ENCODE data around the gene ADCY4.

Gene ADCY4

GRCh38 chr14:24283796-24284460 lies 50.9 kb downstream of the ADCY4 start:
- Histone ChIP-seq H3K36me3 (ENCODE audit: control insufficient read depth, insufficient read depth, low read length) (no peaks in the 10 kb centered on the region), H3K4me3 (ENCODE audit: low read depth, low read length) (no peak overlapping the region), H3K4me1 (ENCODE audit: control insufficient read depth, insufficient read depth, low read length) (no peaks in the 10 kb centered on the region), H3K9me3 (ENCODE audit: control insufficient read depth, insufficient read depth, low read length) (no peaks in the 10 kb centered on the region), H3K9ac (ENCODE audit: low read depth, low read length) (no peak overlapping the region), H3K27me3 (ENCODE audit: control insufficient read depth, insufficient read depth, low read length) (no peaks in the 10 kb centered on the region)

GRCh38 chr14:24282736-24283135 lies 52.1 kb downstream of the ADCY4 start:
- no peak overlapping the region for H3K9ac ChIP-seq (ENCODE audit: low read depth, low read length)
- no peaks in the 10 kb centered on the region for H3K36me3 ChIP-seq (ENCODE audit: control insufficient read depth, insufficient read depth, low read length)
- H3K4me3 ChIP-seq (ENCODE audit: low read depth, low read length), result no peak overlapping the region
- H3K27me3 ChIP-seq (ENCODE audit: control insufficient read depth, insufficient read depth, low read length), result no peaks in the 10 kb centered on the region
- no peaks in the 10 kb centered on the region for H3K4me1 ChIP-seq (ENCODE audit: control insufficient read depth, insufficient read depth, low read length)
- H3K9me3 ChIP-seq (ENCODE audit: control insufficient read depth, insufficient read depth, low read length), result no peaks in the 10 kb centered on the region

- Histone ChIP-seq H3K27me3 (ENCODE audit: control insufficient read depth, insufficient read depth, low read length) (no peaks in the 10 kb centered on the region), H3K4me1 (ENCODE audit: control insufficient read depth, insufficient read depth, low read length) (no peaks in the 10 kb centered on the region), H3K9ac (ENCODE audit: low read depth, low read length) (no peak overlapping the region), H3K4me3 (ENCODE audit: low read depth, low read length) (no peak overlapping the region), H3K9me3 (ENCODE audit: control insufficient read depth, insufficient read depth, low read length) (no peaks in the 10 kb centered on the region), H3K36me3 (ENCODE audit: control insufficient read depth, insufficient read depth, low read length) (no peaks in the 10 kb centered on the region)
These were observed 53.2 kb downstream of the ADCY4 start for GRCh38 chr14:24281636-24282035.

- H3K9me3 ChIP-seq (ENCODE audit: control insufficient read depth, insufficient read depth, low read length), result no peaks in the 10 kb centered on the region
- no peak overlapping the region for H3K9ac ChIP-seq (ENCODE audit: low read depth, low read length)
- no peaks in the 10 kb centered on the region for H3K36me3 ChIP-seq (ENCODE audit: control insufficient read depth, insufficient read depth, low read length)
- H3K27me3 ChIP-seq (ENCODE audit: control insufficient read depth, insufficient read depth, low read length), result no peaks in the 10 kb centered on the region
- no peak overlapping the region for H3K4me3 ChIP-seq (ENCODE audit: low read depth, low read length)
- no peaks in the 10 kb centered on the region for H3K4me1 ChIP-seq (ENCODE audit: control insufficient read depth, insufficient read depth, low read length)
These were observed 53.9 kb downstream of the ADCY4 start for GRCh38 chr14:24280797-24281460.

- Histone ChIP-seq H3K27me3 (ENCODE audit: control insufficient read depth, insufficient read depth, low read length) (no peaks in the 10 kb centered on the region), H3K9ac (ENCODE audit: low read depth, low read length) (no peak overlapping the region), H3K4me3 (ENCODE audit: low read depth, low read length) (no peak overlapping the region), H3K9me3 (ENCODE audit: control insufficient read depth, insufficient read depth, low read length) (no peaks in the 10 kb centered on the region), H3K4me1 (ENCODE audit: control insufficient read depth, insufficient read depth, low read length) (no peaks in the 10 kb centered on the region), H3K36me3 (ENCODE audit: control insufficient read depth, insufficient read depth, low read length) (no peaks in the 10 kb centered on the region)
These were observed 55.3 kb downstream of the ADCY4 start for GRCh38 chr14:24279301-24280186.

GRCh38 chr14:24278424-24278823 lies 56.4 kb downstream of the ADCY4 start:
- no peaks in the 10 kb centered on the region for H3K36me3 ChIP-seq (ENCODE audit: control insufficient read depth, insufficient read depth, low read length)
- H3K9ac ChIP-seq (ENCODE audit: low read depth, low read length), result no peak overlapping the region
- H3K27me3 ChIP-seq (ENCODE audit: control insufficient read depth, insufficient read depth, low read length), result no peaks in the 10 kb centered on the region
- no peaks in the 10 kb centered on the region for H3K9me3 ChIP-seq (ENCODE audit: control insufficient read depth, insufficient read depth, low read length)
- no peaks in the 10 kb centered on the region for H3K4me1 ChIP-seq (ENCODE audit: control insufficient read depth, insufficient read depth, low read length)
- H3K4me3 ChIP-seq (ENCODE audit: low read depth, low read length), result no peak overlapping the region

- Histone ChIP-seq H3K9me3 (ENCODE audit: control insufficient read depth, insufficient read depth, low read length) (no peaks in the 10 kb centered on the region), H3K27me3 (ENCODE audit: control insufficient read depth, insufficient read depth, low read length) (no peaks in the 10 kb centered on the region), H3K4me1 (ENCODE audit: control insufficient read depth, insufficient read depth, low read length) (no peaks in the 10 kb centered on the region), H3K9ac (ENCODE audit: low read depth, low read length) (no peak overlapping the region), H3K36me3 (ENCODE audit: control insufficient read depth, insufficient read depth, low read length) (no peaks in the 10 kb centered on the region), H3K4me3 (ENCODE audit: low read depth, low read length) (no peak overlapping the region)
These were observed 57.1 kb downstream of the ADCY4 start for GRCh38 chr14:24277606-24278321.

- Histone ChIP-seq H3K27me3 (ENCODE audit: control insufficient read depth, insufficient read depth, low read length) (no peaks in the 10 kb centered on the region), H3K36me3 (ENCODE audit: control insufficient read depth, insufficient read depth, low read length) (no peaks in the 10 kb centered on the region), H3K9me3 (ENCODE audit: control insufficient read depth, insufficient read depth, low read length) (no peaks in the 10 kb centered on the region), H3K4me3 (ENCODE audit: low read depth, low read length) (no peak overlapping the region), H3K9ac (ENCODE audit: low read depth, low read length) (no peak overlapping the region), H3K4me1 (ENCODE audit: control insufficient read depth, insufficient read depth, low read length) (no peaks in the 10 kb centered on the region)
These were observed 57.8 kb downstream of the ADCY4 start for GRCh38 chr14:24277071-24277470.

- peaks cover 3% of the 10 kb centered on the region for H3K4me1 ChIP-seq (ENCODE audit: control insufficient read depth, insufficient read depth, low read length)
- peak overlapping the region; percentile 26 for H3K9ac ChIP-seq (ENCODE audit: low read depth, low read length)
- H3K9me3 ChIP-seq (ENCODE audit: control insufficient read depth, insufficient read depth, low read length), result no peaks in the 10 kb centered on the region
- no peaks in the 10 kb centered on the region for H3K27me3 ChIP-seq (ENCODE audit: control insufficient read depth, insufficient read depth, low read length)
- H3K4me3 ChIP-seq (ENCODE audit: low read depth, low read length), result no peak overlapping the region
- H3K36me3 ChIP-seq (ENCODE audit: control insufficient read depth, insufficient read depth, low read length), result no peaks in the 10 kb centered on the region
These were observed 60.7 kb downstream of the ADCY4 start for GRCh38 chr14:24274101-24274543.

GRCh38 chr14:24273422-24273998 lies 61.4 kb downstream of the ADCY4 start:
- H3K9ac ChIP-seq (ENCODE audit: low read depth, low read length), result no peak overlapping the region
- H3K4me3 ChIP-seq (ENCODE audit: low read depth, low read length), result no peak overlapping the region
- H3K9me3 ChIP-seq (ENCODE audit: control insufficient read depth, insufficient read depth, low read length), result no peaks in the 10 kb centered on the region
- H3K36me3 ChIP-seq (ENCODE audit: control insufficient read depth, insufficient read depth, low read length), result peaks cover 5% of the 10 kb centered on the region
- no peaks in the 10 kb centered on the region for H3K27me3 ChIP-seq (ENCODE audit: control insufficient read depth, insufficient read depth, low read length)
- H3K4me1 ChIP-seq (ENCODE audit: control insufficient read depth, insufficient read depth, low read length), result peaks cover 3% of the 10 kb centered on the region

GRCh38 chr14:24272467-24272866 lies 62.4 kb downstream of the ADCY4 start:
- H3K4me3 ChIP-seq (ENCODE audit: low read depth, low read length), result no peak overlapping the region
- peaks cover 3% of the 10 kb centered on the region for H3K4me1 ChIP-seq (ENCODE audit: control insufficient read depth, insufficient read depth, low read length)
- H3K27me3 ChIP-seq (ENCODE audit: control insufficient read depth, insufficient read depth, low read length), result no peaks in the 10 kb centered on the region
- H3K36me3 ChIP-seq (ENCODE audit: control insufficient read depth, insufficient read depth, low read length), result peaks cover 6% of the 10 kb centered on the region
- no peak overlapping the region for H3K9ac ChIP-seq (ENCODE audit: low read depth, low read length)
- H3K9me3 ChIP-seq (ENCODE audit: control insufficient read depth, insufficient read depth, low read length), result no peaks in the 10 kb centered on the region

Measured in iPS-15b (cell line).